ENCODE data around the gene ZBTB24. TPM values are rescaled to one million over a fixed set of nuclear protein-coding genes. Genes with fewer than 3 reads are reported as not detected.

The ZBTB24 gene
- total RNA-seq, 4 donors from 2014 or later, result 4.4 to 12.6 (median 9.0) TPM

- no peak overlapping the region for H3K27ac ChIP-seq
- no peaks in the 10 kb centered on the region for H3K36me3 ChIP-seq
- H3K4me3 ChIP-seq, result no peak overlapping the region
- no peaks in the 10 kb centered on the region for H3K27me3 ChIP-seq
- DNase-seq, result no peak
- no peaks in the 10 kb centered on the region for H3K9me3 ChIP-seq
- intact Hi-C loops (cut with DNase I; ENCODE audit: low total_unique reads), result no loop called here
- H3K4me1 ChIP-seq, result no peaks in the 10 kb centered on the region
- TF ChIP-seq, protein P1, sequence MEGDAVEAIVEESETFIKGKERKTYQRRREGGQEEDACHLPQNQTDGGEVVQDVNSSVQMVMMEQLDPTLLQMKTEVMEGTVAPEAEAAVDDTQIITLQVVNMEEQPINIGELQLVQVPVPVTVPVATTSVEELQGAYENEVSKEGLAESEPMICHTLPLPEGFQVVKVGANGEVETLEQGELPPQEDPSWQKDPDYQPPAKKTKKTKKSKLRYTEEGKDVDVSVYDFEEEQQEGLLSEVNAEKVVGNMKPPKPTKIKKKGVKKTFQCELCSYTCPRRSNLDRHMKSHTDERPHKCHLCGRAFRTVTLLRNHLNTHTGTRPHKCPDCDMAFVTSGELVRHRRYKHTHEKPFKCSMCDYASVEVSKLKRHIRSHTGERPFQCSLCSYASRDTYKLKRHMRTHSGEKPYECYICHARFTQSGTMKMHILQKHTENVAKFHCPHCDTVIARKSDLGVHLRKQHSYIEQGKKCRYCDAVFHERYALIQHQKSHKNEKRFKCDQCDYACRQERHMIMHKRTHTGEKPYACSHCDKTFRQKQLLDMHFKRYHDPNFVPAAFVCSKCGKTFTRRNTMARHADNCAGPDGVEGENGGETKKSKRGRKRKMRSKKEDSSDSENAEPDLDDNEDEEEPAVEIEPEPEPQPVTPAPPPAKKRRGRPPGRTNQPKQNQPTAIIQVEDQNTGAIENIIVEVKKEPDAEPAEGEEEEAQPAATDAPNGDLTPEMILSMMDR (IDR thresholded peaks at IDR 0.05), result no peak
- TF ChIP-seq POLR2A (IDR thresholded peaks at IDR 0.05), result no peak
Observed at GRCh38 chr6:109498052-109498451, 15.0 kb upstream of the ZBTB24 start.

DNA sequence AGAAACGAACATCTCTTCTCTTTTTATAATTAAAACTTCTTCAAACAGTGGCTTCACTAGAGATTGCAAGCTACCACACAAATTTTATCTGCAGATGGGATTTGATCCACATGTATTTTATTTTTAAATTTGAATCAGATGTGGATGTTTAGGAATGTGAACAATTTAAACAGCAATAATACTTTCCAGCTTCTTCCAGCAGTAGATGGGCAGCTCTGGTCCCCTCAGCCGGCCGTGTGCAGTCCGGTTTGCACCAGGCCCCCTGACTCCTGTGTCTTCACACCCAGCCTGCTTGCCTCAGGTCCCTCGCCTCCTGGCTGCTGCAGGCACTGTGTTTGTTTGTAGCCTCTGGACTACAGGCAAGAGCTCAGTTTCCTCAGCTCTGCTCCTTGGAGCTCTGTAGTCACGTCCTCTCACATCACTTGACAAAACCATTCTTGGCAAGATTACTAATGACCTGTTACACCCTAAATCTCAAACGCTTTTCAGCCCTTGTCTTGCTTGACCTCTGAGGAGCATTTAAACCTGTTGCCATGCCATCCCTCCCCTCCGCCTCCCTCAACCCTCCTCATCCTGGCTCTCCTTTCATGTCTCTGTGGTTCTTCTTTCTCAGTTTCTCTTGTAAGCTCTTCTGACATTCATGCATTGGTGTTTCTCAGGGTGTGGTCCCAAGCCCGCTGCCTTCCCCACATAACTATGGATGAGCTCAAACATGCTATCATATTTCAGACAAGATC is 13.2 kb upstream of the ZBTB24 start:
- Histone ChIP-seq H3K27me3 (no peaks in the 10 kb centered on the region), H3K4me3 (no peak overlapping the region), H3K36me3 (no peaks in the 10 kb centered on the region), H3K27ac (no peak overlapping the region), H3K4me1 (no peaks in the 10 kb centered on the region), H3K9me3 (no peaks in the 10 kb centered on the region)
- intact Hi-C loops (cut with DNase I; ENCODE audit: low total_unique reads), result no loop called here
- TF ChIP-seq, protein P1 (IDR thresholded peaks at IDR 0.05), result no peak
- no peak for TF ChIP-seq POLR2A (IDR thresholded peaks at IDR 0.05)
- no peak for DNase-seq

- intact Hi-C loops (cut with DNase I; ENCODE audit: low total_unique reads), result no loop called here
Observed at GRCh38 chr6:109493865-109494264, 10.8 kb upstream of the ZBTB24 start.

DNA sequence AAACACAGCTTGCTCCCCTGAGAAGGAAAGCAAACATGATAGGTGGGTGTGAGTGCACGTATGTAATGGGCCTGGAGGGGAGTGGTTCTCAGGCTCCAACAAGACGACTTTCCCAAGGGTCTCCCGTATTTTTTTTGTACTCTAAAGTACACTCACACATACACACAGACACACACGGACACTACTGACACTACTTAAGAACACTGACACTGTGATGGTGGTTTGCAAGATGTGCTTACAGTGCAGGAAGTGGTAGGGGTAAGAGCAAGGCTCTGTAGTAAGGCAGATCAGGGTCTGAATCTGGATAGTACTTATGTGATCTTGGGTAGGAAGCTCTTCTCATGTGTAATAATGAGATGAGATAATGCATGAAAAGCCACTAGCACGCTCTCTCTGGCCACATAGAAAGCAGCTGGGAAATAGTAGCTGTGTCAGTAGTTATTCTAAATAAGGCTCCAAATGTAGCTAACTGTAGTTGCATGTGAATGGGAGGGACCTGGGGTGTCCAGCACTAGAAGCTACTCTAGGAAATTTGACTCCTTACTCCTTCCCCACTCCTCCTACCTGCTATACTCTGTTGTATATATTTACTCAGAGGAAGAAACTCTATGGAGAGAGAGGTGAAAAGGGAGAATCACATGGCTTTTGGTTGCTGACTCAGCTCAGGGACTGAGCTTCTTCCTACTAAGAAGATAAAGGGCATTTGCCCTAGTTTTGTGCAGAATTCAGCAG is 8.4 kb upstream of the ZBTB24 start:
- Histone ChIP-seq H3K27ac (no peak overlapping the region), H3K4me1 (no peaks in the 10 kb centered on the region), H3K9me3 (no peaks in the 10 kb centered on the region), H3K4me3 (no peak overlapping the region), H3K36me3 (no peaks in the 10 kb centered on the region), H3K27me3 (no peaks in the 10 kb centered on the region)
- intact Hi-C loops (cut with DNase I; ENCODE audit: low total_unique reads), result no loop called here
- no peak for DNase-seq
- no peak for TF ChIP-seq POLR2A (IDR thresholded peaks at IDR 0.05)
- TF ChIP-seq, protein P1 (IDR thresholded peaks at IDR 0.05), result no peak

More at GRCh38 chr6:109493865-109494264, 10.8 kb upstream of the ZBTB24 start:
- Histone ChIP-seq H3K4me1 (no peaks in the 10 kb centered on the region), H3K27me3 (no peaks in the 10 kb centered on the region), H3K27ac (no peak overlapping the region), H3K36me3 (no peaks in the 10 kb centered on the region), H3K9me3 (no peaks in the 10 kb centered on the region), H3K4me3 (no peak overlapping the region)
- no peak for DNase-seq
- TF ChIP-seq, protein P1 (IDR thresholded peaks at IDR 0.05), result no peak
- TF ChIP-seq POLR2A (IDR thresholded peaks at IDR 0.05), result no peak

DNA sequence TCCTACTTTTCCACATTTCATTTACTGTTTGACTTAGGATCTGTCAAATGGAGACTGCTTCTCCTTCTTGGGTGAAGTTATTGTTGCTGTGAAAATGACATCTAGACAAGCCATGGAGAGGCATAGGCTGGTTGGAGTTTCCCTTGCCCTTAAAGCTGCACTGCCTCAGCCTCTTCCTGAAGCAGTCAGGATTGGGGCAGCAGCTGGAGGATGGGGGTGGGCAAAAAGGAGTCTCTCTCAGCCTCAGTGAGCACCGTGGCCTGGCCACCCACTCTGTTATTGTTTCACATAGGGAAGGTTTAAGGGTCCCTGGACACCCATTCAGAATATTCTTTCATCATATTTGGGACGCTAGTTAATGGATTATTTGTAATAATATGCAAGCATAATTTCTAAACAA is 7.7 kb upstream of the ZBTB24 start:
- Histone ChIP-seq H3K36me3 (no peaks in the 10 kb centered on the region), H3K4me3 (no peak overlapping the region), H3K27ac (no peak overlapping the region), H3K9me3 (no peaks in the 10 kb centered on the region), H3K27me3 (no peaks in the 10 kb centered on the region), H3K4me1 (no peaks in the 10 kb centered on the region)
- intact Hi-C loops (cut with DNase I; ENCODE audit: low total_unique reads), result no loop called here
- no peak for DNase-seq
- TF ChIP-seq, protein P1 (IDR thresholded peaks at IDR 0.05), result no peak
- no peak for TF ChIP-seq POLR2A (IDR thresholded peaks at IDR 0.05)

All from uterus (tissue), 4 donors.